Measurements from ENCODE around the gene EPHX1.
"Not testable (repeated sequence)": the region's sequence is repeated elsewhere in the genome, so short reads cannot be mapped to it uniquely, and the experiment has no call there.

Gene EPHX1

GRCh38 chr1:225817611-225818061, 7.7 kb downstream of the EPHX1 start:
- DNase-seq, result no peak

DNA sequence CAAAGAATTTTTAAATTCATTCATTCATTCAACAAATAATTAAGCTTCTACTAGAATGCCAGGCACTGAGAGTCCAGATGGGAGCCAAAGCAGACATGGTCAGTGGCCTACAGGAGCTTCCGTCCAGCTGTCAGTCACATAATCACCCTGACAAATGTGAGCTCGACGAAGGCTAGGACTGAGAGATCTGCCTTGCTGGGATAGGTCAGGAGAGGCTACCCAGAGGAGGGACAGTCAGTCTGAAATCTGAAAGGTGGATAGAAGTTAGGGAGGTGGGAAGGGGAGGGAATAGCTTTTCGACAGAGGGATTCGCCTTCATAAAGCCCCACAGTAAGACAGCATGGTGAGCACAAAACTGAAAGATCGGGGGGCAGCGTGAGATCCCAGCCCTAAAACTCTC, 8.3 kb downstream of the EPHX1 start:
- no peak for DNase-seq

- DNase-seq, result no peak
Observed at GRCh38 chr1:225819346-225820192, 9.6 kb downstream of the EPHX1 start.

- DNase-seq, result no peak
Observed at GRCh38 chr1:225820522-225821120, 10.7 kb downstream of the EPHX1 start.

DNA sequence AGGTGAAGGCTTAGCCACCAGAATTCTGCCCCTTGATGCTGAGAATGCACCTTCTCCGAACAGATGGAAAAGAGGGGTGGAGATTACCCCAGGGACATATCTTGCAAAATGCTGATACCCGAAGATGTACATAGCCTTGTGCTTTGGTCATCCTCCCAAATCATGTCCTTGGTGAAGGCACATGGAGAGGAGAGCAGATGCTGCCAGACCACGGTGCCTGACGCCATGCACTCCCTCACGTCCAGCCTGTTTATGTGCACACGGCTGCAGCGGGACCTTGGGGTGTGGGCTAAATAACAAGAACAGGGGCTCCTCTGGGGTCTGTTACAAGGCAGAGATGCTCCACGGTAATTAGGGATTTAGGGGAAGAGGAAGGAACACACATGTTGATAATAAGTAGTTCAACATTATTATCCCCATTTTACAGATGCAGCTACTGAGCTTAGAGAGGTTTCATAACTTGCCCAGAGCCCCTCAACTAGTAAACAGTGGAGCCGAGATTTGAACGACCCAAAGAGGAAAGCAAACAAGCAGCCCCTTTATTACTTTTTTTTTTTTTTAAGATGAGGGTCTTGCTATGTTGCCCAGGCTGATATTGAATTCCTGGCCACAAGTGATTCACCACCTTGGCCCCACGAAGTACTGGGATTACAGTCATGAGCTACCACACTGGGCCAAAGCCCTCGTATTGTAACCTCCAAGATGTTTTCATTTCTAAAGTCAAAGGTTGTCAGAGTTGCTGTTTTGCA, 12.9 kb downstream of the EPHX1 start:
- DNase-seq, result no peak

GRCh38 chr1:225823811-225824261, 13.9 kb downstream of the EPHX1 start:
- no peak for DNase-seq

- no peak for DNase-seq
Observed at GRCh38 chr1:225824533-225824941, 14.6 kb downstream of the EPHX1 start.

DNA sequence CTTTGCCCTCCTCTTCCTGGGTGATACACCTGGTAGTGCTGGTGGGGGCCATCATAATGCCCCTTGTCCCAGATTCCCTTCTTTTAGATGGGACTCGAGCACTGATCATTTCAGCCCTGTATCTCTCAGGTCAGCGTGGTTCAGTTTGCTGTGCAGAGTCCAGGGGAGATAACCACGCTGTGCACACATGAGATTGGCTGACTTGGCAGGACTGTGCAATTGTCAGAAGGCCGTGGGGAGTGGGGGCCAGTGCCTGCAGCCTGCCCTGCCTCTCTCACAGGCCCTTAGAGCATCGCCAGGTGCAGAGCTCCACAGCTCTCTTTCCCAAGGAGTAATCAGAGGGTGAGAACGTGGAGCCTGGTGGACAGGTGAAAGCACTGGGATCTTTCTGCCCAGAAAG, 15.2 kb downstream of the EPHX1 start:
- no peak for DNase-seq

GRCh38 chr1:225825607-225826007, 15.7 kb downstream of the EPHX1 start:
- no peak for DNase-seq

GRCh38 chr1:225827076-225827475, 17.2 kb downstream of the EPHX1 start:
- no peak for DNase-seq

GRCh38 chr1:225828706-225829345, 18.9 kb downstream of the EPHX1 start:
- DNase-seq, result no peak

DNA sequence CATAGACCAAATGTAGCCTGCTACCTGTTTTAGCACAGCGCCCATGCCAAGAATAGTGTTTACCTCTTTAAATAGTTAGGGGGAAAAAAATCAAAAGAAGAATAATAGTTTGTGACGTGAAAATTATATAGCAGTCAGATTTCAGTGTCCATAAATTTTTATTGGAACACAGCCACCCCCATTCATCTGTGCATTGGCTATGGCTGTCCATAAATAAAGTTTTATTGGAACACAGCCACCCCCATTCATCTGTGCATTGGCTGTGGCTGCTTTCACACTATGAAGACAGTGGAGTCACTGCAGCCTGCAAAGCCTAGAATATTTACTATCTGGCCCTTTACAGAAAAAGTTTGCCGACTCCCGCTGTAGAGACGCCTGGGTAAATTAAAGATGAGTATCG, 20.9 kb downstream of the EPHX1 start:
- DNase-seq, result no peak

DNA sequence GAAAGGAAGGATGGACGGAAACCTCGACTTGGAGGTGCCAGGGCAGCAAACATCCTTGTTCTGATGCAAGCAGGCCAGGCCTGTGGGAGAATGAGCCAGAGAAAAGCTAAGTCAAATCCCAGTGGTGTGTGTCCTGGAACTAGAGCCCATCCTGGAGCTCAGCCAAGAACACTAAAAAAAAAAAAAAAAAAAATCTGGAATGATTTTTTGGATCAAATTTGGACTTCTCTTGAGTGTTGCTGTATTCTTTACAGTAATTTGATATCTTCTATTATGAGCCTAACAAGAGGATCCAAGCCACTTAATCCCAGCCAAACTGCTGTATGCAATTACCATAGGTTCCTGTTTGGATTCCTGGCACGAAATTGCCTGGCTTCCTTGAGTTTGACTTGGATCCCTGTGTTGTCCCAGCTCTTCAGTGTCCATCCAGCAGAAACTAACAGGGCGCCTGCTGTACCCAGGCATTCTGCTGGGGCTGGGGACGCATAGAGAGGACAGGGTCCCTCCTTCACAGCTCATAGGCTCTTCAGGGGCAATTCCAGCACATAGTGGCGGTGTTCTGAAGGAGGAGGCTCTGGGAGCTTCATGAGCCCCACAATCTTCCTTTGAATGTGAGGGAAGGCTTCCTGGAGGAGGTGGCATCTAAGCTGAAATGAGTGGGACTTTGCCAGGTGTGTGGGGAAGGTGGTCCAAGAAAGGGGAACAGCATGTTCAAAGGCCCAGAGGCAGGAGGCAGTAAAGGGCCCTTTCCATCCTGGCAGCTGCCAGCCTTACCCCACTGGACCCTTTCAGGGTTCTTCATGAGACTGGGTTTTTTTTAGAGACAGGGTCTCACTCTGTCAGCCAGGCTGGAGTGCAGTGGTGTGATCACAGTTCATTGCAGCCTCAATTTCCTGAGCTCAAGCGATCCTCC, 24.7 kb downstream of the EPHX1 start:
- DNase-seq, result no peak

DNA sequence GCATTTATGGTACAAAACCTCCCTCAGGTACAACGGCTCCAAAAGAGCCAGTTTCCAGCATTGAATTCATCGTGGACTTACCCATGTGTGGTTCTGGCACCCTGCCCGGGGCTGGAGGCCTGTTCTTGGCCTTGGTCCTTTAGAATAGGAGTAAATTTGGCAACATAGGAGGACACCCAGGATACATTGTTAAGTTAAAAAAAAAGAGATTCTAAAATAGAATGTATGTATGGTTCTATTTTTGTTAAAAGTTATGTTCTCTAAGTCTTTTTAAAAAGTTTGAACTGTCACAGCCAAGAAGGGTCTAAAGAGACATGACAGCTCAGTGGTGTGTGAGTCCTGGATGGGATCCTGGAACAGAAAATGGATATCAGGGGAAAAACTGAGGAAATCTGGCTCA, 25.9 kb downstream of the EPHX1 start:
- DNase-seq, result no peak

DNA sequence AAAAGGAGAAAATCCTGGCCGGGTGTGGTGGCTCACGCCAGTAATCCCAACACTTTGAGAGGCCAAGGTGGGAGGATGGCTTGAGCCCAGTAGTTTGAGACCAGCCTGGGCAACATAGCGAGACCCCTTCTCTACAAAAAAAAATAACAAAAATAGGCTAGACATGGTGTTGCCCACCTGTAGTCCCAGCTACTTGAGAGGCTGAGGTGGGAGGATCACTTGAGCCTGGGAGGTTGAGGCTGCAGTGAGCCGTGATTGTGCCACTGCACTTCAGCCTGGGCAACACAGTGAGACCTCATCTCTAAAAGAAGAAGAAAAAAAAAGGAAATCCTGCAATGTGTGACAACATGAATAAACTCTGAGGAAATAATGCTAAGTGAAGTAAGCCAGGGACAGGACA, 26.4 kb downstream of the EPHX1 start:
- not testable (repeated sequence) for DNase-seq

- DNase-seq, result no peak
Observed at GRCh38 chr1:225838793-225839192, 28.9 kb downstream of the EPHX1 start.

DNA sequence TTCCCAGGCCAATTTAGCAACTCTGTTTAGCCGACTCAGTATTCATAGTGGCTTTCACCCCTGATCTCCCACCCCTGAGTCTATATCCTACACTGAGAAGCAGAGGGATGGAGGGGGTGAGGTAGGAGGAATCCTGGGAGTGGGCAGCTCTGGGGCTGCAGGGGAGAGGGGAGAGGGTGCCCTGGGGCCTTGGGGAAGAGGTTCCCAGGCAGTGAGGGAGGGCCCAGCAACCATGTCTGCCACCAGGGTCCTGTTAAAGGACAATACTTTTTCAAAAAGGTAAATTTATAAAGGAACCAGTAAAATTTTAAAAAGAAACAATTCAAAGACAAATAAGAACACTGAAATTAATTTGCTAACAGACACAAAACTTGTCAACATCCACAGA, 30.3 kb downstream of the EPHX1 start:
- no peak for DNase-seq

- DNase-seq, result no peak
Observed at GRCh38 chr1:225840713-225841112, 30.8 kb downstream of the EPHX1 start.

GRCh38 chr1:225842074-225842473, 32.1 kb downstream of the EPHX1 start:
- DNase-seq, result no peak

GRCh38 chr1:225842788-225843425, 33.0 kb downstream of the EPHX1 start:
- no peak for DNase-seq

DNA sequence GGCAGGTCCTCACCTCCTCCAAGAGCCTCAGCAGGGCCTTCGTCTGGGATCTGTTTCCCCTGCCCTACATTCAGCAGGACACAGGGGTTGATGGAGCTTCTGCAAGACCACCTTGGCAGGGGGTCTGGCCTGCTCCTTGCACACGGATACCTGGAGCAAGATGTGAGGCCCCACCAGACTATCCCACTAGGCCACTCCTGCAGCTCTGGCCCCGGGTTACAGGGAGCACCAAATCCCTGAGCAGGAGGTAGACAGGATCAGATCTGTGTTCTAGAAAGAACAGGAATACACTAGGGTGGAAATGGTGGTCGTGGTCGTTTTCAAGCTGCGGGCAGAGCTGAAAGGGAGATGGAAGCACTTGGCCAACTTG, 33.5 kb downstream of the EPHX1 start:
- no peak for DNase-seq
